Lung (tissue), 12 donors: Measurements from ENCODE around the gene MMP24OS. TPM values are rescaled to one million over a fixed set of nuclear protein-coding genes. Genes with fewer than 3 reads are reported as not detected.
A peak's percentile ranks its signal among the peaks of the same experiment; 100 is the strongest.

Experiments used
- ATAC-seq: fragments of 200-7000 bp; cut with Tn5 transposase; one replicate; pipeline ENCODE4 v1.9.1; 2020; ENCODE audit warnings: moderate number of reproducible peaks; ENCODE audit not compliant: insufficient read depth, low FRiP score
- DNase-seq, 3 donors: peaks; one replicate each; pipeline ENCODE4 v3.0.0-alpha.2; 2013 to 2017
- H3K27ac ChIP-seq, 2 donors: one replicate each; pipeline ENCODE4 v1.5.1; 2013; ENCODE audit warnings: mild to moderate bottlenecking in 2 of 2, moderate library complexity in 2 of 2, control low read depth in 1 of 2, inconsistent platforms in 1 of 2, low read depth in 1 of 2, low read length in 1 of 2
- H3K27me3 ChIP-seq, 3 donors: one replicate each; pipeline ENCODE4 v1.5.1; 2013; ENCODE audit warnings: low read length in 2 of 3; ENCODE audit not compliant: control insufficient read depth in 3 of 3, insufficient read depth in 3 of 3
- H3K36me3 ChIP-seq, 4 donors: one replicate each; pipeline ENCODE4 v1.5.1; 2013; ENCODE audit warnings: low read length in 4 of 4, mild to moderate bottlenecking in 1 of 4, moderate library complexity in 1 of 4; ENCODE audit not compliant: control insufficient read depth in 4 of 4, insufficient read depth in 4 of 4
- H3K4me1 ChIP-seq, 5 donors: one replicate each; pipeline ENCODE4 v1.5.1; 2013; ENCODE audit warnings: low read length in 5 of 5, mild to moderate bottlenecking in 2 of 5, moderate library complexity in 1 of 5; ENCODE audit not compliant: control insufficient read depth in 5 of 5, insufficient read depth in 5 of 5
- H3K4me3 ChIP-seq: one replicate; pipeline ENCODE4 v1.5.1; 2013; ENCODE audit warnings: mild to moderate bottlenecking, control low read depth, moderate library complexity
- H3K9ac ChIP-seq, 2 donors: one replicate each; pipeline ENCODE4 v1.5.1; 2013; ENCODE audit warnings: low read length in 2 of 2, control low read depth in 1 of 2; ENCODE audit not compliant: insufficient read depth in 1 of 2
- H3K9me3 ChIP-seq, 4 donors: one replicate each; pipeline ENCODE4 v1.5.1; 2013; ENCODE audit warnings: low read length in 3 of 4, mild to moderate bottlenecking in 1 of 4, moderate library complexity in 1 of 4; ENCODE audit not compliant: control insufficient read depth in 4 of 4, insufficient read depth in 3 of 4
- WGBS, 2 donors: extraction: QIAGEN DNeasy Blood & Tissue Kit; methylation state at CpG; one replicate each; pipeline ENCODE4 v1.1.7; 2013; 5-methylcytosine and 5-hydroxymethylcytosine counted together
- polyA plus RNA-seq, 2 donors: library from polyadenylated mRNA; stranded (reverse); fragments of 200-250 nt; gene quantifications; one replicate each; pipeline ENCODE4 v1.2.1, GENCODE V29; 2013
- total RNA-seq, 2 donors: library from RNA; depleted of rRNA in 1 of 2; stranded (reverse); fragments of >200 nt in 1 of 2; gene quantifications; one replicate each; pipeline ENCODE4 v1.2.1, GENCODE V29; 2014 to 2021
- TF ChIP-seq, protein P1 (sequence below): IDR thresholded peaks from 2 replicates; pipeline ENCODE4 v1.5.1; 2012; ENCODE audit warnings: mild to moderate bottlenecking; ENCODE audit errors: control extremely low read depth, extremely low read depth
- donor health status: control.
- donor health status: control.
- donor health status: Bipolar disorder and iron deficiency.
- donor health status: healthy.
- donor health status: DM: yes; HTN: yes; CAD: no.

The MMP24OS gene
- total and polyA plus RNA-seq, 4 donors = 27.8 to 117 (median 68.8) TPM

- Histone ChIP-seq H3K36me3 (peaks cover 0 to 7% (median 0%) of the 10 kb centered on the region in 4 donors), H3K27ac (no peak overlapping the region), H3K4me1 (peaks cover 0 to 13% (median 5%) of the 10 kb centered on the region in 5 donors), H3K9me3 (no peaks in the 10 kb centered on the region), H3K9ac (no peak overlapping the region), H3K27me3 (no peaks in the 10 kb centered on the region), H3K4me3 (no peak overlapping the region)
- DNase-seq (no peak), ATAC-seq (no peak)
- WGBS, 2 donors = 91 to 93% methylated on average over 12 of the region's 12 CpGs
- TF ChIP-seq, protein P1, sequence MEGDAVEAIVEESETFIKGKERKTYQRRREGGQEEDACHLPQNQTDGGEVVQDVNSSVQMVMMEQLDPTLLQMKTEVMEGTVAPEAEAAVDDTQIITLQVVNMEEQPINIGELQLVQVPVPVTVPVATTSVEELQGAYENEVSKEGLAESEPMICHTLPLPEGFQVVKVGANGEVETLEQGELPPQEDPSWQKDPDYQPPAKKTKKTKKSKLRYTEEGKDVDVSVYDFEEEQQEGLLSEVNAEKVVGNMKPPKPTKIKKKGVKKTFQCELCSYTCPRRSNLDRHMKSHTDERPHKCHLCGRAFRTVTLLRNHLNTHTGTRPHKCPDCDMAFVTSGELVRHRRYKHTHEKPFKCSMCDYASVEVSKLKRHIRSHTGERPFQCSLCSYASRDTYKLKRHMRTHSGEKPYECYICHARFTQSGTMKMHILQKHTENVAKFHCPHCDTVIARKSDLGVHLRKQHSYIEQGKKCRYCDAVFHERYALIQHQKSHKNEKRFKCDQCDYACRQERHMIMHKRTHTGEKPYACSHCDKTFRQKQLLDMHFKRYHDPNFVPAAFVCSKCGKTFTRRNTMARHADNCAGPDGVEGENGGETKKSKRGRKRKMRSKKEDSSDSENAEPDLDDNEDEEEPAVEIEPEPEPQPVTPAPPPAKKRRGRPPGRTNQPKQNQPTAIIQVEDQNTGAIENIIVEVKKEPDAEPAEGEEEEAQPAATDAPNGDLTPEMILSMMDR = no peak
Measured at GRCh38 chr20:35286077-35286898, 8.4 kb upstream of the MMP24OS start.

DNA sequence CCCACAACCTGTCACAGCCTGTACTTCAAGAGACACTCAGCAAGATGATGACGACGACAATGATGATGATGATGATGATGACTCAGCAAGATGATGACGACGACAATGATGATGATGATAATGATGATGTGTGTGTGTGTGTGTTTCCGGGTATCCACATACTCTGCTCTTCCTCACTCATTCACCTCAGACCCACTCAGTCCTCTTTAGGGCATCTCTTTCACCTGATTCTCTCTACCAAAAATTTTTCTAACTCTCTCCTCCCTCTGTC is 7.8 kb upstream of the MMP24OS start:
- no peak overlapping the region for H3K4me3 ChIP-seq
- TF ChIP-seq, protein P1 = no peak
- no peak overlapping the region for H3K9ac ChIP-seq
- H3K27me3 ChIP-seq = no peaks in the 10 kb centered on the region
- peaks cover 0 to 13% (median 5%) of the 10 kb centered on the region in 5 donors for H3K4me1 ChIP-seq
- no peaks in the 10 kb centered on the region for H3K9me3 ChIP-seq
- H3K27ac ChIP-seq = no peak overlapping the region
- peaks cover 0 to 7% (median under 1%) of the 10 kb centered on the region in 4 donors for H3K36me3 ChIP-seq
- DNase-seq (no peak), ATAC-seq (no peak)
- WGBS, 2 donors = 74 to 84% methylated on average over 5 of the region's 5 CpGs

DNA sequence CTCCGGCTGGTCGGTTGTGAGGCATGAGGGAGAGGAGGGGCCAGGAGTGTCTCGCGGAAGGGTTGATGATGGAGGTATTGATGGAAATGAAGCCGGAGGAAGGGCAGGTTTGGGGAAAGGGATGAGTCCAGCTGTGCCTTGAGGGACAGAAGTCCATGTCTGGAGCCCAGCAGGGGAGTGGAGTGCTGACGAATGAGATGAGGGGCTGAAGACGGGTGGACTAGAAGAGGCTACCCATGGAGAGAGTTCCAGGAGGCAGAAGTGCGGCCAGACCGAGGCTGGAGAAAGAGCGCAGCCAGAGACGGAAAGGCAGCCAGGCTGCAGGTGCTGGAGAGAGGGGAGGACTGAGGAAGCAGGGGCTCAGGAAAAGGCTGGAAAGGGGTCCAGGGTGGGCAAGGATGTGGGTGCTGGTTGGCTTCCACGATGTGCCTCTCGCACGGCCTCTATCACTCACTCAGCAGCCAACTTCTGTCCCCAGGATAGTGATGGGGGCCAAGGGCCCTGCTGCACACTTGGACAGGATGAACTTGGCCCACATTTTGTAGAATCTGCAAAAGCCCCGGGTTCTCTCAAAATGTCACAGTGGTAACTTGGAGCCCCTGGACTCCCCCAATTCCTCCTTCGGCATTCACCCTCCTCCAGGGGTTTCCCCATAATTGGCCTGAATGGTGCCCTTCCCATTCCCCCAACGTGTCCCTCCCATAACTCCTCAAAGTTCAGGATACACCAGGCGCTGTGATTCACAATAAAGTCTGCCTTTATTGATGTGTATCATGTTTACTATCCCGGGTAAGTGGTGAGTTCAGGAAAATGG is 7.3 kb upstream of the MMP24OS start:
- peaks cover 0 to 13% (median 5%) of the 10 kb centered on the region in 5 donors for H3K4me1 ChIP-seq
- peaks cover 3 to 11% (median 5%) of the 10 kb centered on the region in 4 donors for H3K36me3 ChIP-seq
- H3K9ac ChIP-seq = peak overlapping the region in 1 of 2 donors; percentile 84
- no peaks in the 10 kb centered on the region for H3K9me3 ChIP-seq
- no peak for ATAC-seq
- no peaks in the 10 kb centered on the region for H3K27me3 ChIP-seq
- TF ChIP-seq, protein P1 = no peak
- DNase-seq = no peak
- peak overlapping the region in 1 of 2 donors; percentile 90 for H3K27ac ChIP-seq
- peak overlapping the region; percentile 96 for H3K4me3 ChIP-seq
- 52 to 60% methylated on average over 19 of the region's 19 CpGs for WGBS, 2 donors
